Gastroesophageal sphincter (tissue), 4 donors: ENCODE results near the gene NT5C3A. TPM values are rescaled to one million over a fixed set of nuclear protein-coding genes. Genes with fewer than 3 reads are reported as not detected.

Experiments
- ATAC-seq: fragments of 150-250 bp; one replicate; pipeline ENCODE4 v1.9.1; 2016; ENCODE audit warnings: mild to moderate bottlenecking, moderate library complexity
- H3K27ac ChIP-seq, 4 donors: fragments of 200-600 bp; sonication (generic) in 3 of 4; 1 replicate in 3 of 4; 2 replicates in 1 of 4; pipeline ENCODE4 v1.5.1; 2016 to 2019
- H3K27me3 ChIP-seq: fragments of 200-600 bp; sonication (generic); one replicate; pipeline ENCODE4 v1.5.1; 2019
- H3K36me3 ChIP-seq, 2 donors: fragments of 200-600 bp; sonication (generic); one replicate each; pipeline ENCODE4 v1.5.1; 2019; ENCODE audit warnings: control low read depth in 1 of 2
- H3K4me1 ChIP-seq, 3 donors: fragments of 200-600 bp; sonication (generic); 1 replicate in 2 of 3; 2 replicates in 1 of 3; pipeline ENCODE4 v1.5.1; 2016 to 2019; ENCODE audit warnings: control low read depth in 2 of 3
- H3K4me3 ChIP-seq, 2 donors: fragments of 200-600 bp; sonication (generic); one replicate each; pipeline ENCODE4 v1.5.1; 2019; ENCODE audit warnings: mild to moderate bottlenecking in 1 of 2, moderate library complexity in 1 of 2
- H3K9me3 ChIP-seq, 3 donors: fragments of 200-600 bp; sonication (generic); one replicate each; pipeline ENCODE4 v1.5.1; 2017 to 2019; ENCODE audit warnings: control low read depth in 2 of 3
- CTCF ChIP-seq, 4 experiments: fragments of 200-600 bp in 2 of 4; fragments of 450-650 bp in 2 of 4; sonication (generic) in 1 of 4; IDR thresholded peaks; one replicate each; pipeline ENCODE4 v1.5.1; 2017 to 2019; ENCODE audit warnings: antibody characterized with exemption in 4 of 4, mild to moderate bottlenecking in 2 of 4, moderate library complexity in 2 of 4
- EP300 ChIP-seq: sonication (generic); formaldehyde crosslinking; IDR thresholded peaks from one replicate; pipeline ENCODE4 v1.6.1; 2017; ENCODE audit warnings: antibody characterized with exemption, mild to moderate bottlenecking
- POLR2A ChIP-seq, 2 donors: fragments of 450-650 bp; IDR thresholded peaks; one replicate each; pipeline ENCODE4 v1.6.1; 2017; ENCODE audit warnings: antibody characterized with exemption in 2 of 2, mild to moderate bottlenecking in 2 of 2, moderate library complexity in 1 of 2
- POLR2AphosphoS5 ChIP-seq: sonication (generic); formaldehyde crosslinking; IDR thresholded peaks from one replicate; pipeline ENCODE4 v1.6.1; 2017; ENCODE audit warnings: antibody characterized with exemption
- WGBS, 2 donors: methylation state at CpG; one replicate each; pipeline ENCODE4 v1.1.5; 2018; ENCODE audit warnings: low coverage in 1 of 2; 5-methylcytosine and 5-hydroxymethylcytosine counted together
- total RNA-seq, 4 donors: library from RNA; depleted of rRNA; stranded (reverse); fragments of >200 nt; gene quantifications; one replicate each; pipeline ENCODE4 v1.1.0, GENCODE V29; 2016

Gene NT5C3A
- total RNA-seq, 4 donors from 2014 or later = 13.1 to 32.5 (median 20.2) TPM

GRCh38 chr7:33087356-33087755, 24.8 kb upstream of the NT5C3A start:
- ATAC-seq = no peak
- no peaks in the 10 kb centered on the region for H3K4me1 ChIP-seq
- WGBS, 2 donors = 8 to 70% methylated on average over 2 of the region's 2 CpGs
- no peaks in the 10 kb centered on the region for H3K9me3 ChIP-seq
- no peaks in the 10 kb centered on the region for H3K36me3 ChIP-seq
- no peak for TF ChIP-seq CTCF (IDR thresholded peaks at IDR 0.05)
- no peak for TF ChIP-seq POLR2A (IDR thresholded peaks at IDR 0.05)
- TF ChIP-seq POLR2AphosphoS5 = no peak
- TF ChIP-seq EP300 = no peak
- H3K4me3 ChIP-seq = no peak overlapping the region
- H3K27me3 ChIP-seq = no peaks in the 10 kb centered on the region
- H3K27ac ChIP-seq = no peak overlapping the region

- Histone ChIP-seq H3K9me3 (no peaks in the 10 kb centered on the region), H3K27me3 (no peaks in the 10 kb centered on the region), H3K4me3 (no peak overlapping the region), H3K27ac (no peak overlapping the region), H3K4me1 (no peaks in the 10 kb centered on the region), H3K36me3 (no peaks in the 10 kb centered on the region)
- no peak for ATAC-seq
- TF ChIP-seq POLR2A (IDR thresholded peaks at IDR 0.05) = no peak
- no peak for TF ChIP-seq CTCF (IDR thresholded peaks at IDR 0.05)
- TF ChIP-seq EP300 = no peak
- no peak for TF ChIP-seq POLR2AphosphoS5
- 79 to 88% methylated on average over 3 to 8 of the region's 9 CpGs for WGBS, 2 donors
Observed at GRCh38 chr7:33079763-33080690, 17.5 kb upstream of the NT5C3A start.

GRCh38 chr7:33079096-33079495, 16.5 kb upstream of the NT5C3A start:
- no peak overlapping the region for H3K27ac ChIP-seq
- no peaks in the 10 kb centered on the region for H3K4me1 ChIP-seq
- no peaks in the 10 kb centered on the region for H3K27me3 ChIP-seq
- no peaks in the 10 kb centered on the region for H3K9me3 ChIP-seq
- no peak for ATAC-seq
- no peaks in the 10 kb centered on the region for H3K36me3 ChIP-seq
- no peak for TF ChIP-seq POLR2A (IDR thresholded peaks at IDR 0.05)
- TF ChIP-seq CTCF (IDR thresholded peaks at IDR 0.05) = no peak
- TF ChIP-seq EP300 = no peak
- TF ChIP-seq POLR2AphosphoS5 = no peak
- no peak overlapping the region for H3K4me3 ChIP-seq
- WGBS, 2 donors = 62 to 92% methylated on average over 2 of the region's 2 CpGs

GRCh38 chr7:33076737-33077136, 14.2 kb upstream of the NT5C3A start:
- TF ChIP-seq POLR2AphosphoS5 (no peak), CTCF (IDR thresholded peaks at IDR 0.05) (no peak), EP300 (no peak), POLR2A (IDR thresholded peaks at IDR 0.05) (no peak)
- no peak for ATAC-seq
- Histone ChIP-seq H3K4me3 (no peak overlapping the region), H3K27me3 (no peaks in the 10 kb centered on the region), H3K4me1 (peaks cover 0 to 11% (median 2%) of the 10 kb centered on the region in 3 donors), H3K36me3 (no peaks in the 10 kb centered on the region), H3K27ac (no peak overlapping the region), H3K9me3 (no peaks in the 10 kb centered on the region)
- WGBS, 2 donors = 79 to 88% methylated on average over 2 to 3 of the region's 3 CpGs
